ENCODE results near the gene BHLHE41. TPM values are rescaled to one million over a fixed set of nuclear protein-coding genes. Genes with fewer than 3 reads are reported as not detected.

BHLHE41 gene
- total and polyA plus RNA-seq, 2 of the 8 experiments (the other 6 are each of a cell fraction or from before 2014, with no cell fraction given): 1.1 to 3.4 TPM

GRCh38 chr12:26080911-26081310 lies 43.9 kb downstream of the BHLHE41 start (continued):
- no peak for TF ChIP-seq TCF12 (IDR thresholded peaks at IDR 0.05; ENCODE audit: low read depth, low read length)

All from H1 (cell line).